Activated T-helper 1 cell treated with anti-CD3 and anti-CD28 coated beads, Interleukin-12 subunit alpha, Interleukin-12 subunit beta, Interleukin-2, Interleukin-4 antibody, amounts not matched to agents 30 ng/mL and 10 ng/mL and 1 ng/mL, durations not matched to agents 14 hours and 24 hours and 36 hours (primary cell): ENCODE results near the gene PDCD7. TPM values are rescaled to one million over a fixed set of nuclear protein-coding genes. Genes with fewer than 3 reads are reported as not detected.
A peak's percentile ranks its signal among the peaks of the same experiment; 100 is the strongest.
"Not testable (repeated sequence)": the region's sequence is repeated elsewhere in the genome, so short reads cannot be mapped to it uniquely, and the experiment has no call there.

ENCODE experiments used
- DNase-seq: peaks from one replicate; pipeline ENCODE4 v3.0.0; 2021; ENCODE audit warnings: low spot score
- H3K27ac Mint-ChIP-seq: one replicate; pipeline ENCODE4 v1.8.0; 2021; ENCODE audit warnings: mild to moderate bottlenecking, mixed read lengths
- H3K27me3 Mint-ChIP-seq: one replicate; pipeline ENCODE4 v1.8.0; 2022; ENCODE audit warnings: mild to moderate bottlenecking, moderate library complexity, mixed read lengths; ENCODE audit not compliant: insufficient read depth
- H3K36me3 Mint-ChIP-seq: one replicate; pipeline ENCODE4 v1.8.0; 2021; ENCODE audit warnings: low read depth, mixed read lengths
- H3K4me1 Mint-ChIP-seq: one replicate; pipeline ENCODE4 v1.8.0; 2021; ENCODE audit warnings: low read depth, mixed read lengths
- H3K4me3 Mint-ChIP-seq: one replicate; pipeline ENCODE4 v1.8.0; 2021; ENCODE audit warnings: mild to moderate bottlenecking, moderate library complexity, mixed read lengths
- H3K9me3 Mint-ChIP-seq: one replicate; pipeline ENCODE4 v1.8.0; 2021; ENCODE audit warnings: mixed read lengths
- intact Hi-C: fragments of 100-400 bp; cut with micrococcal nuclease; formaldehyde crosslinking; loops from one replicate; pipeline ENCODE4 v1.15.1; 2024
- total RNA-seq: library from RNA; stranded (reverse); gene quantifications from 2 replicates; pipeline ENCODE4 v1.2.3, GENCODE V29; 2022

Gene PDCD7
- total RNA-seq, 1 donor from 2014 or later, result 54.7 TPM

- Mint-ChIP-seq H3K9me3 (no peaks in the 10 kb centered on the region), H3K4me3 (no peak overlapping the region), H3K36me3 (no peaks in the 10 kb centered on the region), H3K27ac (no peak overlapping the region), H3K4me1 (peaks cover 12% of the 10 kb centered on the region), H3K27me3 (peaks cover 27% of the 10 kb centered on the region)
- no peak for DNase-seq
- intact Hi-C loops, result no loop called here
Observed at GRCh38 chr15:65084500-65085206, 49.0 kb downstream of the PDCD7 start.

GRCh38 chr15:65083262-65083701 lies 50.3 kb downstream of the PDCD7 start:
- H3K4me1 Mint-ChIP-seq, result peaks cover 12% of the 10 kb centered on the region
- no peak overlapping the region for H3K27ac Mint-ChIP-seq
- H3K4me3 Mint-ChIP-seq, result no peak overlapping the region
- no peaks in the 10 kb centered on the region for H3K9me3 Mint-ChIP-seq
- H3K27me3 Mint-ChIP-seq, result peaks cover 36% of the 10 kb centered on the region
- no peaks in the 10 kb centered on the region for H3K36me3 Mint-ChIP-seq
- DNase-seq, result no peak
- intact Hi-C loops, result no loop called here

GRCh38 chr15:65082303-65082953 lies 51.2 kb downstream of the PDCD7 start:
- H3K4me1 Mint-ChIP-seq, result peaks cover 17% of the 10 kb centered on the region
- H3K27me3 Mint-ChIP-seq, result peaks cover 43% of the 10 kb centered on the region
- no peak overlapping the region for H3K4me3 Mint-ChIP-seq
- intact Hi-C loops, result no loop called here
- no peaks in the 10 kb centered on the region for H3K9me3 Mint-ChIP-seq
- DNase-seq, result no peak
- peak overlapping the region; percentile 45 for H3K27ac Mint-ChIP-seq
- H3K36me3 Mint-ChIP-seq, result no peaks in the 10 kb centered on the region

GRCh38 chr15:65081758-65082157 lies 51.9 kb downstream of the PDCD7 start:
- Mint-ChIP-seq H3K27ac (no peak overlapping the region), H3K4me1 (peaks cover 17% of the 10 kb centered on the region), H3K36me3 (no peaks in the 10 kb centered on the region), H3K4me3 (no peak overlapping the region), H3K9me3 (no peaks in the 10 kb centered on the region), H3K27me3 (peaks cover 43% of the 10 kb centered on the region)
- intact Hi-C loops, result no loop called here
- DNase-seq, result no peak

- Mint-ChIP-seq H3K27me3 (peaks cover 43% of the 10 kb centered on the region), H3K4me3 (no peak overlapping the region), H3K27ac (no peak overlapping the region), H3K36me3 (no peaks in the 10 kb centered on the region), H3K4me1 (peaks cover 17% of the 10 kb centered on the region), H3K9me3 (no peaks in the 10 kb centered on the region)
- intact Hi-C loops, result no loop called here
- DNase-seq, result no peak
Observed at GRCh38 chr15:65081270-65081669, 52.3 kb downstream of the PDCD7 start.

- Mint-ChIP-seq H3K27me3 (peaks cover 37% of the 10 kb centered on the region), H3K36me3 (no peaks in the 10 kb centered on the region), H3K4me3 (no peak overlapping the region), H3K4me1 (peaks cover 17% of the 10 kb centered on the region), H3K9me3 (no peaks in the 10 kb centered on the region), H3K27ac (no peak overlapping the region)
- intact Hi-C loops, result loop anchor here (2.0 kb wide), 1 partner anchor 25 kb away; no protein-coding TSS in a partner anchor
- DNase-seq, result no peak
Observed at GRCh38 chr15:65079580-65079979, 54.0 kb downstream of the PDCD7 start.

- Mint-ChIP-seq H3K9me3 (no peaks in the 10 kb centered on the region), H3K27me3 (peaks cover 34% of the 10 kb centered on the region), H3K4me3 (no peak overlapping the region), H3K27ac (no peak overlapping the region), H3K36me3 (no peaks in the 10 kb centered on the region), H3K4me1 (peaks cover 16% of the 10 kb centered on the region)
- intact Hi-C loops, result loop anchor here (1.0 to 2.0 kb wide), 2 partner anchors 23 to 45 kb away; no protein-coding TSS in a partner anchor
- peak; percentile 29 for DNase-seq
Observed at GRCh38 chr15:65077981-65078352, 55.6 kb downstream of the PDCD7 start.

GRCh38 chr15:65077291-65077980 lies 56.2 kb downstream of the PDCD7 start:
- Mint-ChIP-seq H3K4me3 (no peak overlapping the region), H3K36me3 (no peaks in the 10 kb centered on the region), H3K27ac (no peak overlapping the region), H3K27me3 (peaks cover 30% of the 10 kb centered on the region), H3K9me3 (no peaks in the 10 kb centered on the region), H3K4me1 (peaks cover 10% of the 10 kb centered on the region)
- DNase-seq, result no peak
- intact Hi-C loops, result no loop called here

- H3K36me3 Mint-ChIP-seq, result no peaks in the 10 kb centered on the region
- H3K4me3 Mint-ChIP-seq, result no peak within 1 kb of the TSS
- H3K27me3 Mint-ChIP-seq, result peaks cover 25% of the 10 kb centered on the region
- no peaks in the 10 kb centered on the region for H3K9me3 Mint-ChIP-seq
- H3K27ac Mint-ChIP-seq, result no peak within 1 kb of the TSS
- no peak for DNase-seq
- intact Hi-C loops, result no loop called here
- H3K4me1 Mint-ChIP-seq, result peaks cover 5% of the 10 kb centered on the region
Observed at GRCh38 chr15:65076486-65077290, 56.9 kb downstream of the PDCD7 start, which contains the start of gene KBTBD13. TSS of gene KBTBD13 (plus strand) at chr15:65076746. CDS start at chr15:65076816, 70 bp downstream.

GRCh38 chr15:65075607-65076395 lies 57.8 kb downstream of the PDCD7 start:
- H3K27me3 Mint-ChIP-seq, result peaks cover 20% of the 10 kb centered on the region
- H3K27ac Mint-ChIP-seq, H3K4me3 Mint-ChIP-seq, intact Hi-C loops, H3K36me3 Mint-ChIP-seq, H3K9me3 Mint-ChIP-seq, H3K4me1 Mint-ChIP-seq, DNase-seq: not testable (repeated sequence)

GRCh38 chr15:65074946-65075345 lies 58.7 kb downstream of the PDCD7 start:
- H3K4me3 Mint-ChIP-seq, intact Hi-C loops, DNase-seq, H3K4me1 Mint-ChIP-seq, H3K9me3 Mint-ChIP-seq, H3K36me3 Mint-ChIP-seq, H3K27ac Mint-ChIP-seq: not testable (repeated sequence)
- peaks cover 20% of the 10 kb centered on the region for H3K27me3 Mint-ChIP-seq

GRCh38 chr15:65072617-65073016 lies 61.0 kb downstream of the PDCD7 start:
- H3K4me1 Mint-ChIP-seq, result peaks cover under 1% of the 10 kb centered on the region
- peaks cover 15% of the 10 kb centered on the region for H3K27me3 Mint-ChIP-seq
- no peak overlapping the region for H3K4me3 Mint-ChIP-seq
- intact Hi-C loops, result no loop called here
- DNase-seq, result no peak
- no peak overlapping the region for H3K27ac Mint-ChIP-seq
- no peaks in the 10 kb centered on the region for H3K36me3 Mint-ChIP-seq
- no peaks in the 10 kb centered on the region for H3K9me3 Mint-ChIP-seq
